GM10266 (cell line): ENCODE results near the gene FBXL15.

Source experiments
- DNase-seq: peaks from one replicate; pipeline ENCODE4 v3.0.0; 2012; ENCODE audit errors: extremely low spot score
- TF ChIP-seq, protein P1 (sequence below): IDR thresholded peaks from 2 replicates; pipeline ENCODE4 v1.5.1; 2012; ENCODE audit warnings: mild to moderate bottlenecking, low read depth; ENCODE audit not compliant: control insufficient read depth, insufficient read depth; ENCODE audit errors: missing control alignments

Gene FBXL15

GRCh38 chr10:102463983-102464382 is 43.3 kb downstream of the FBXL15 start:
- DNase-seq = no peak
- TF ChIP-seq, protein P1, sequence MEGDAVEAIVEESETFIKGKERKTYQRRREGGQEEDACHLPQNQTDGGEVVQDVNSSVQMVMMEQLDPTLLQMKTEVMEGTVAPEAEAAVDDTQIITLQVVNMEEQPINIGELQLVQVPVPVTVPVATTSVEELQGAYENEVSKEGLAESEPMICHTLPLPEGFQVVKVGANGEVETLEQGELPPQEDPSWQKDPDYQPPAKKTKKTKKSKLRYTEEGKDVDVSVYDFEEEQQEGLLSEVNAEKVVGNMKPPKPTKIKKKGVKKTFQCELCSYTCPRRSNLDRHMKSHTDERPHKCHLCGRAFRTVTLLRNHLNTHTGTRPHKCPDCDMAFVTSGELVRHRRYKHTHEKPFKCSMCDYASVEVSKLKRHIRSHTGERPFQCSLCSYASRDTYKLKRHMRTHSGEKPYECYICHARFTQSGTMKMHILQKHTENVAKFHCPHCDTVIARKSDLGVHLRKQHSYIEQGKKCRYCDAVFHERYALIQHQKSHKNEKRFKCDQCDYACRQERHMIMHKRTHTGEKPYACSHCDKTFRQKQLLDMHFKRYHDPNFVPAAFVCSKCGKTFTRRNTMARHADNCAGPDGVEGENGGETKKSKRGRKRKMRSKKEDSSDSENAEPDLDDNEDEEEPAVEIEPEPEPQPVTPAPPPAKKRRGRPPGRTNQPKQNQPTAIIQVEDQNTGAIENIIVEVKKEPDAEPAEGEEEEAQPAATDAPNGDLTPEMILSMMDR = no peak

DNA sequence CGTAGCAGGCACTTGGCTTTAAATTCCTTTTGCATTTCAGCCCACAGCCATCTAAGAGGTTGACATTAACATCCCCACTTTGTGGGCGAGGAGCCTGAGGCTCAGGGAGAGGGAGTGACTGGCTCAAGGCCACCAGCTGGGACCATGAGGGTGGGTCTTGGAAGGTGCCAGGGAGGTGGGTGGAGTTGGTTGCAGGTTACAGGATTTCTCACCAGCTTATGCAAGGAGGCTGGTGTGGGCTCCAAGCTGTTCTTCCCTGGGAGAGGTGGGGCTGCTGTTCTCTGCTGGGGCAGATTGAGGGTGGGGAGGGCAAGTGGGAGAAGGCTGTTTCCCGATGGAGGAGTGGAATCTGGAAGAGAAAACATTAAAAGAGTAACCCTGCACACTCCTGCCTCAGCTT is 44.8 kb downstream of the FBXL15 start:
- TF ChIP-seq, protein P1 = no peak
- no peak for DNase-seq

DNA sequence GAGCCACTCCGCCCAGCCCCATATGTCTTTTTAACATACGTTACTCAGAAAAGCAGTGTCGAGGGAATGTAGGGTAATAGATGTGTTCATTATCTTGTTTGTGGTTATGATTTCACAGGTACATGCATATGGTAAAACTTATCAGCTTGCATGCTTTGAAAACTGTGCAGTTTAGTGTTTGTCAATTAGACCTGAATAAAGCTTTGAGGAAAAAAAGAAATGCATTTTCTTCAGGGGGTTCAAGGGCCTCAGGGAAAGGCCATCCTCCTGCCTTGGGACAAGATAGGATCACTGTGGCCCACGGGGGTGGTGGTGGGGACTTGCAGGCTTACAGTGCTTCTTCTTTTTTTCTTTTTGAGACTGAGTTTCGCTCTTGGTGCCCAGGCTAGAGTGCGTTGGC is 46.7 kb downstream of the FBXL15 start:
- no peak for DNase-seq
- TF ChIP-seq, protein P1 = no peak

DNA sequence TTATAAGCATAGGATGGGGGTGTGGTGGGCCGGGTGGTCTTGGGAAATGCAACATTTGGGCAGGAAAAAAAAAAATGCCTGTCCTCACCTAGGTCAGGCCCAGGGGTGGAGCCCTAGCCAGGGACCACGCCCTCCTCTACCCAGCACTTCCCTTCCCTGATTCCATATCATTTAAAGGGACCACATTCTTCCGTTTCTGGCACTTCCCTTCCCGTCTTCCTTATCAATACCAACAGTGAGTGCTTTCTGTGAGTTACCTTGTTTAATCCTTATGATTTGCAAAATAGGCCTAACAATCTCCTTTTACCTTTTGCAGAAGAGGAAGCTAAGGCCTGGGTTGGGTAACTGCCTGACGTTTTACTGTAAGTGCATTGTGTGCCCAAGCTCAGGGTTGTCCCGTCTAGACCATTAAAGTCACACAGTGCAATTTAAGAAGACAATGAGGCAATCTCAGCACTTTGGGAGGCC is 47.4 kb downstream of the FBXL15 start:
- TF ChIP-seq, protein P1 = no peak
- no peak for DNase-seq

GRCh38 chr10:102468683-102469082 is 48.0 kb downstream of the FBXL15 start:
- TF ChIP-seq, protein P1 = no peak
- DNase-seq = no peak

DNA sequence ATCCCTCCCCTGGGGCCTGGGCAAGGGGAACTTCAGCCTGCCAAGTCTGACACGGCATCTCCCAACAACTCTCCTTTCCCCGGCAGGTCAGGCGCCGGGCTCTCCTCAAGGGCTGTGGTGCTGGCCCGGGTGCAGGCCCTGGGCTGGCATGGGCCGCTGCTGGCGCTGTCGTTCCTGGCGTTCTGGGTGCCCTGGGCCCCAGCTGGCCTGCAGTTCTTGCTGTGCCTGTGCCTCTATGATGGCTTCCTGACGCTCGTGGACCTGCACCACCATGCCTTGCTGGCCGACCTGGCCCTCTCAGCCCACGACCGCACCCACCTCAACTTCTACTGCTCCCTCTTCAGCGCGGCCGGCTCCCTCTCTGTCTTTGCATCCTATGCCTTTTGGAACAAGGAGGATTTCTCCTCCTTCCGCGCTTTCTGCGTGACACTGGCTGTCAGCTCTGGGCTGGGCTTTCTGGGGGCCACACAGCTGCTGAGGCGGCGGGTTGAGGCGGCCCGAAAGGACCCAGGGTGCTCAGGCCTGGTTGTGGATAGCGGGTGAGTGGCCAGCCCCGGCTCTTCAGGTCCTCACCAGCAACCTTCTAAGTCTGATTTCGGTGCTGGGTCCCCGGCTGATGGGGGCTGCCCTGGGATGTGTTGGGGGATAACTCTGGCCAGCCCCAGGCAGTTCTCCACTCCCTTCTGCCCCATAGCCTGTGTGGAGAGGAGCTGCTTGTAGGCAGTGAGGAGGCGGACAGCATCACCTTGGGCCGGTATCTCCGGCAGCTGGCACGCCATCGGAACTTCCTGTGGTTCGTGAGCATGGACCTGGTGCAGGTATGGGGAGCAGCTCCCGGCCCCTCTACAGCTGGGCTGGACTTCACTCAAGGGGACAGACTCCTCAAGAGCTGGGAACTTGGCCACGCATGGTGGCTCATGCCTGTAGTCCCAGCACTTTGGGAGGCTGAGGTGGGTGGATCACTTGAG is 50.2 kb downstream of the FBXL15 start:
- TF ChIP-seq, protein P1 = no peak
- DNase-seq = no peak
